ENCODE measurements around the gene C3orf80. TPM values are rescaled to one million over a fixed set of nuclear protein-coding genes. Genes with fewer than 3 reads are reported as not detected.
"Not testable (repeated sequence)": the region's sequence is repeated elsewhere in the genome, so short reads cannot be mapped to it uniquely, and the experiment has no call there.

C3orf80 gene
- total and polyA plus RNA-seq, 12 donors = 0.14 to 0.49 (median 0.24) TPM; not detected in 5

- TF ChIP-seq POLR2A (IDR thresholded peaks at IDR 0.05) (no peak), CTCF (IDR thresholded peaks at IDR 0.05) (no peak)
- no peaks in the 10 kb centered on the region for H3K27me3 ChIP-seq
- DNase-seq = no peak
- no peaks in the 10 kb centered on the region for H3K9me3 ChIP-seq (replicated peaks in 1 of 3)
- no peaks in the 10 kb centered on the region for H3K36me3 ChIP-seq (replicated peaks in 1 of 2)
- H3K4me1 ChIP-seq (replicated peaks in 1 of 2) = no peaks in the 10 kb centered on the region
- no peak overlapping the region for H3K4me3 ChIP-seq
- intact Hi-C loops (cut with DNase I) = no loop called here
- no peak overlapping the region for H3K27ac ChIP-seq
Measured at GRCh38 chr3:160195106-160195505, 30.1 kb upstream of the C3orf80 start.

- no peaks in the 10 kb centered on the region for H3K27me3 ChIP-seq
- H3K4me3 ChIP-seq = no peak overlapping the region
- no peak overlapping the region for H3K27ac ChIP-seq
- DNase-seq = peak in 1 of 7 donors; percentile 9
- 77 to 92% (median 78%) methylated on average over 5 to 9 of the region's 9 CpGs for WGBS, 4 donors
- intact Hi-C loops (cut with DNase I) = no loop called here
- no peaks in the 10 kb centered on the region for H3K9me3 ChIP-seq (replicated peaks in 1 of 3)
- no peaks in the 10 kb centered on the region for H3K36me3 ChIP-seq (replicated peaks in 1 of 2)
- no peaks in the 10 kb centered on the region for H3K4me1 ChIP-seq (replicated peaks in 1 of 2)
- TF ChIP-seq CTCF (IDR thresholded peaks at IDR 0.05) (no peak), POLR2A (IDR thresholded peaks at IDR 0.05) (no peak)
Measured at GRCh38 chr3:160196511-160197104, 28.6 kb upstream of the C3orf80 start.

- Histone ChIP-seq H3K27ac (no peak overlapping the region), H3K4me1 (replicated peaks in 1 of 2) (no peaks in the 10 kb centered on the region), H3K36me3 (replicated peaks in 1 of 2) (no peaks in the 10 kb centered on the region), H3K9me3 (replicated peaks in 1 of 3) (no peaks in the 10 kb centered on the region), H3K4me3 (no peak overlapping the region), H3K27me3 (no peaks in the 10 kb centered on the region)
- DNase-seq = no peak
- intact Hi-C loops (cut with DNase I) = no loop called here
- TF ChIP-seq POLR2A (IDR thresholded peaks at IDR 0.05) (no peak), CTCF (IDR thresholded peaks at IDR 0.05) (no peak)
- WGBS, 4 donors = 93 to 98% (median 96%) methylated on average over 3 of the region's 3 CpGs
Measured at GRCh38 chr3:160199108-160199507, 26.1 kb upstream of the C3orf80 start.

DNA sequence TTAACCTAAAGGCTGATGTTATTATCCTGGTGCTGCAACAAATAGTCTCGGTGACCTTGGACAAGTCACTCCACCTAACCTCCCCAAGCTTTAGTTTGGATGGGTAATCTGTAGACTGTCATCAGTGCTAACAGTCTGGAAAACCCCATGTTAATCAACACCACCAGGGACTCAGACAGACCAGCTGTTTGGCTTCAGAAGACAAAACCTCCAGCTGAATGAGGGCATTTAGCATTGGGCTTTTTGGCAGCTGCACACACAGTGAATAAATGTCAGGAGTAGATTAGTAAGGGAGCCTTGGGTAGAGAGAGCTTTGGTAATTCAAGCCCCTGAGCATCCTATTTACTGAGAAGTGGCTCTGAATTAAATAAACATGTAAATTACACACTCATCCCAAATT is 24.9 kb upstream of the C3orf80 start:
- no peaks in the 10 kb centered on the region for H3K9me3 ChIP-seq (replicated peaks in 1 of 3)
- H3K36me3 ChIP-seq (replicated peaks in 1 of 2) = no peaks in the 10 kb centered on the region
- no peaks in the 10 kb centered on the region for H3K4me1 ChIP-seq (replicated peaks in 1 of 2)
- DNase-seq = no peak
- no peak overlapping the region for H3K4me3 ChIP-seq
- H3K27ac ChIP-seq = no peak overlapping the region
- 83 to 94% (median 88%) methylated on average over 1 of the region's 1 CpG for WGBS, 4 donors
- intact Hi-C loops (cut with DNase I) = no loop called here
- no peak for TF ChIP-seq CTCF (IDR thresholded peaks at IDR 0.05)
- TF ChIP-seq POLR2A (IDR thresholded peaks at IDR 0.05) = no peak
- no peaks in the 10 kb centered on the region for H3K27me3 ChIP-seq

- intact Hi-C loops (cut with DNase I); H3K36me3 ChIP-seq (replicated peaks in 1 of 2); H3K9me3 ChIP-seq (replicated peaks in 1 of 3); H3K27ac ChIP-seq; H3K4me1 ChIP-seq (replicated peaks in 1 of 2); H3K4me3 ChIP-seq; H3K27me3 ChIP-seq; DNase-seq: not testable (repeated sequence)
- WGBS, 4 donors = 74 to 87% (median 82%) methylated on average over 5 of the region's 5 CpGs
Measured at GRCh38 chr3:160204396-160205011, 20.7 kb upstream of the C3orf80 start.

Data from adrenal gland (tissue), 12 donors.